ENCODE measurements around the gene C16orf89. TPM values are rescaled to one million over a fixed set of nuclear protein-coding genes. Genes with fewer than 3 reads are reported as not detected.

C16orf89 gene
- total and polyA plus RNA-seq, 10 of the 15 experiments (the other 5 are each of a cell fraction or from before 2014, with no cell fraction given) = not detected

- no peaks in the 10 kb centered on the region for H4K20me1 ChIP-seq (ENCODE audit: control insufficient read depth, insufficient read depth)
- no peaks in the 10 kb centered on the region for H3K36me3 ChIP-seq (ENCODE audit: control insufficient read depth in 2 of 2, insufficient read depth in 2 of 2, low read length in 1 of 2)
- no peaks in the 10 kb centered on the region; a peak in 1 of 4 replicates for H3K27me3 ChIP-seq (replicated peaks in 1 of 2; ENCODE audit: control insufficient read depth in 2 of 2, insufficient read depth in 2 of 2, low read length in 1 of 2)
- H3K9ac ChIP-seq (ENCODE audit: control insufficient read depth, insufficient read depth, low read length) = no peak overlapping the region
- no peak overlapping the region for H3K27ac ChIP-seq (ENCODE audit: control insufficient read depth, insufficient read depth)
- no peak for DNase-seq (ENCODE audit: low read depth, low spot score)
- BruUV-seq (replicated peaks) = no TSS peak
- CTCF ChIA-PET = no interaction called here
- 31% methylated on average over 8 of the region's 8 CpGs for WGBS (ENCODE audit: insufficient coverage, insufficient replicate concordance, low lambda C conversion rate, missing lambda C conversion rate)
- no peaks in the 10 kb centered on the region; the same call in 2 of the 3 replicates for H3K9me3 ChIP-seq (replicated peaks; ENCODE audit: control insufficient read depth, insufficient read depth, low read length)
- POLR2A ChIA-PET = no interaction called here
- peaks cover 16% of the 10 kb centered on the region for H3K4me1 ChIP-seq (ENCODE audit: control insufficient read depth, insufficient read depth, low read length)
- RAD21 ChIA-PET (ENCODE audit: unreplicated experiment) = no interaction called here
- H3K79me2 ChIP-seq (ENCODE audit: control insufficient read depth, insufficient read depth, low read length) = no peaks in the 10 kb centered on the region
- no peak for FAIRE-seq
- no peak for ATAC-seq
- no peak overlapping the region for H3K4me2 ChIP-seq (ENCODE audit: control insufficient read depth, insufficient read depth)
- SMC1A ChIA-PET (ENCODE audit: uncharacterized antibody, unreplicated experiment) = no interaction called here
- intact Hi-C loops (cut with micrococcal nuclease; ENCODE audit: unreplicated experiment) (loop anchor here (10.0 kb wide), 1 partner anchor 91 kb away; no protein-coding TSS in a partner anchor), in situ Hi-C loops (cut with MboI) (no loop called here)
- H3K4me3 ChIP-seq = no peak overlapping the region
- H2AFZ ChIP-seq (ENCODE audit: control insufficient read depth, low read depth, low read length) = no peak overlapping the region
- TF ChIP-seq RB1 (IDR thresholded peaks at IDR 0.05; ENCODE audit: borderline replicate concordance) (no peak), CEBPB (IDR thresholded peaks at IDR 0.05; ENCODE audit: borderline replicate concordance in 1 of 2, low read depth in 2 of 2, low read length in 2 of 2) (no peak), USF2 (IDR thresholded peaks at IDR 0.05; ENCODE audit: borderline replicate concordance, low read depth, low read length) (no peak), SIX5 (IDR thresholded peaks at IDR 0.05; ENCODE audit: low read depth, low read length, severe bottlenecking) (no peak), TCF7 (IDR thresholded peaks at IDR 0.05; ENCODE audit: borderline replicate concordance) (no peak), EED (IDR thresholded peaks at IDR 0.05; ENCODE audit: low read depth) (no peak), YY1 (IDR thresholded peaks at IDR 0.05; ENCODE audit: low read depth, low read length) (no peak), EP300 (IDR thresholded peaks at IDR 0.05; ENCODE audit: borderline replicate concordance in 1 of 2, control insufficient read depth in 1 of 2, low read depth in 2 of 2, low read length in 2 of 2) (no peak)
- TF ChIP-seq, protein P1, sequence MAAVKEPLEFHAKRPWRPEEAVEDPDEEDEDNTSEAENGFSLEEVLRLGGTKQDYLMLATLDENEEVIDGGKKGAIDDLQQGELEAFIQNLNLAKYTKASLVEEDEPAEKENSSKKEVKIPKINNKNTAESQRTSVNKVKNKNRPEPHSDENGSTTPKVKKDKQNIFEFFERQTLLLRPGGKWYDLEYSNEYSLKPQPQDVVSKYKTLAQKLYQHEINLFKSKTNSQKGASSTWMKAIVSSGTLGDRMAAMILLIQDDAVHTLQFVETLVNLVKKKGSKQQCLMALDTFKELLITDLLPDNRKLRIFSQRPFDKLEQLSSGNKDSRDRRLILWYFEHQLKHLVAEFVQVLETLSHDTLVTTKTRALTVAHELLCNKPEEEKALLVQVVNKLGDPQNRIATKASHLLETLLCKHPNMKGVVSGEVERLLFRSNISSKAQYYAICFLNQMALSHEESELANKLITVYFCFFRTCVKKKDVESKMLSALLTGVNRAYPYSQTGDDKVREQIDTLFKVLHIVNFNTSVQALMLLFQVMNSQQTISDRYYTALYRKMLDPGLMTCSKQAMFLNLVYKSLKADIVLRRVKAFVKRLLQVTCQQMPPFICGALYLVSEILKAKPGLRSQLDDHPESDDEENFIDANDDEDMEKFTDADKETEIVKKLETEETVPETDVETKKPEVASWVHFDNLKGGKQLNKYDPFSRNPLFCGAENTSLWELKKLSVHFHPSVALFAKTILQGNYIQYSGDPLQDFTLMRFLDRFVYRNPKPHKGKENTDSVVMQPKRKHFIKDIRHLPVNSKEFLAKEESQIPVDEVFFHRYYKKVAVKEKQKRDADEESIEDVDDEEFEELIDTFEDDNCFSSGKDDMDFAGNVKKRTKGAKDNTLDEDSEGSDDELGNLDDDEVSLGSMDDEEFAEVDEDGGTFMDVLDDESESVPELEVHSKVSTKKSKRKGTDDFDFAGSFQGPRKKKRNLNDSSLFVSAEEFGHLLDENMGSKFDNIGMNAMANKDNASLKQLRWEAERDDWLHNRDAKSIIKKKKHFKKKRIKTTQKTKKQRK (IDR thresholded peaks at IDR 0.05; ENCODE audit: low read depth, low read length) = no peak
- TF ChIP-seq, protein P2, sequence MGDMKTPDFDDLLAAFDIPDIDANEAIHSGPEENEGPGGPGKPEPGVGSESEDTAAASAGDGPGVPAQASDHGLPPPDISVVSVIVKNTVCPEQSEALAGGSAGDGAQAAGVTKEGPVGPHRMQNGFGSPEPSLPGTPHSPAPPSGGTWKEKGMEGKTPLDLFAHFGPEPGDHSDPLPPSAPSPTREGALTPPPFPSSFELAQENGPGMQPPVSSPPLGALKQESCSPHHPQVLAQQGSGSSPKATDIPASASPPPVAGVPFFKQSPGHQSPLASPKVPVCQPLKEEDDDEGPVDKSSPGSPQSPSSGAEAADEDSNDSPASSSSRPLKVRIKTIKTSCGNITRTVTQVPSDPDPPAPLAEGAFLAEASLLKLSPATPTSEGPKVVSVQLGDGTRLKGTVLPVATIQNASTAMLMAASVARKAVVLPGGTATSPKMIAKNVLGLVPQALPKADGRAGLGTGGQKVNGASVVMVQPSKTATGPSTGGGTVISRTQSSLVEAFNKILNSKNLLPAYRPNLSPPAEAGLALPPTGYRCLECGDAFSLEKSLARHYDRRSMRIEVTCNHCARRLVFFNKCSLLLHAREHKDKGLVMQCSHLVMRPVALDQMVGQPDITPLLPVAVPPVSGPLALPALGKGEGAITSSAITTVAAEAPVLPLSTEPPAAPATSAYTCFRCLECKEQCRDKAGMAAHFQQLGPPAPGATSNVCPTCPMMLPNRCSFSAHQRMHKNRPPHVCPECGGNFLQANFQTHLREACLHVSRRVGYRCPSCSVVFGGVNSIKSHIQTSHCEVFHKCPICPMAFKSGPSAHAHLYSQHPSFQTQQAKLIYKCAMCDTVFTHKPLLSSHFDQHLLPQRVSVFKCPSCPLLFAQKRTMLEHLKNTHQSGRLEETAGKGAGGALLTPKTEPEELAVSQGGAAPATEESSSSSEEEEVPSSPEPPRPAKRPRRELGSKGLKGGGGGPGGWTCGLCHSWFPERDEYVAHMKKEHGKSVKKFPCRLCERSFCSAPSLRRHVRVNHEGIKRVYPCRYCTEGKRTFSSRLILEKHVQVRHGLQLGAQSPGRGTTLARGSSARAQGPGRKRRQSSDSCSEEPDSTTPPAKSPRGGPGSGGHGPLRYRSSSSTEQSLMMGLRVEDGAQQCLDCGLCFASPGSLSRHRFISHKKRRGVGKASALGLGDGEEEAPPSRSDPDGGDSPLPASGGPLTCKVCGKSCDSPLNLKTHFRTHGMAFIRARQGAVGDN (IDR thresholded peaks at IDR 0.05) = no peak
- TF ChIP-seq, protein P3, sequence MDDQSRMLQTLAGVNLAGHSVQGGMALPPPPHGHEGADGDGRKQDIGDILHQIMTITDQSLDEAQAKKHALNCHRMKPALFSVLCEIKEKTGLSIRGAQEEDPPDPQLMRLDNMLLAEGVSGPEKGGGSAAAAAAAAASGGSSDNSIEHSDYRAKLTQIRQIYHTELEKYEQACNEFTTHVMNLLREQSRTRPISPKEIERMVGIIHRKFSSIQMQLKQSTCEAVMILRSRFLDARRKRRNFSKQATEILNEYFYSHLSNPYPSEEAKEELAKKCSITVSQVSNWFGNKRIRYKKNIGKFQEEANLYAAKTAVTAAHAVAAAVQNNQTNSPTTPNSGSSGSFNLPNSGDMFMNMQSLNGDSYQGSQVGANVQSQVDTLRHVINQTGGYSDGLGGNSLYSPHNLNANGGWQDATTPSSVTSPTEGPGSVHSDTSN (IDR thresholded peaks at IDR 0.05; ENCODE audit: insufficient replicate concordance, low read depth, low read length) = no peak
Measured at GRCh38 chr16:5065326-5065725, 430 bp downstream of the C16orf89 start.

Data from GM12878 (cell line).